GM19240 (cell line): ENCODE measurements around the gene SPIN1.
"Not testable (repeated sequence)": the region's sequence is repeated elsewhere in the genome, so short reads cannot be mapped to it uniquely, and the experiment has no call there.

Source experiments
- DNase-seq: peaks from one replicate; pipeline ENCODE4 v3.0.0; 2011; ENCODE audit warnings: low spot score; ENCODE audit not compliant: insufficient read length

SPIN1 gene

DNA sequence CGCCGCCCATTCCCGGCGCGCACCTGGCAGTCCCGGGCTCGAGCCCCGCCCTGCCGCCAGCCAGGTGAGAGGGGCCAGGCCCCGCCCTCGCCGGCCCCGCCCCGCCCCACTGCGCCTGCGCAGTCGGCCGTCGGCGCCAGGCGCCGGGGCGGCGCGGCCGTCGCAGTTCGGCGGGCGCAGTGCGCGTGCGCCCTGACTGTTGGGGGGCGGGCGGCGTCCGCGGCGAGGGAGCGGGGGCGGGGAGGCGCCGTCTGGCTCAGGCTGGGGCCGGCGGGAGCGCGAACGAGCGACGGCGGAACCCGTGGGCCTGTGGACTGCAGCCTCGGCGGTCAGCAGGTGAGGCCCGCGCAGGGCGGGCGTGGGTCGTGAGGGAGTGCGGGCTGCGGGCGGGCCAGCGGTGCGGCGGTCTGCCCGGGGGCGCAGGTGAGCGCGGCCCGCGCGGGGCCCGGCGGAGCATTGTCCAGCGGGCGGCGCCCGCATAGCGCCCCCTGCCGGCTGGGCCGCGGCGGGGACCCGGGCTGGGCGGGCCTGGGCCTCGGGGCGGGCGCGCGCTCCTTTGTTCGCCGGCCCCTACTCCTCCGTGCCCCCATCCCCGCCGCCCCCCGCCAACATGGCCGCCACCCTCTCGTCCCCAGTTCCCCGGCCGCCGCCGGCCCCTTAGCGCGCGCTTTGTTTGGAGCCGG is at the start of gene SPIN1:
TSS of gene SPIN1 (plus strand) at position 242 of the 683 bp plus-strand sequence. CDS start 38,096 bp downstream, outside the sequence.
- DNase-seq: peak; percentile 83

GRCh38 chr9:88339317-88339716 is 48.9 kb upstream of the SPIN1 start:
- DNase-seq: no peak

DNA sequence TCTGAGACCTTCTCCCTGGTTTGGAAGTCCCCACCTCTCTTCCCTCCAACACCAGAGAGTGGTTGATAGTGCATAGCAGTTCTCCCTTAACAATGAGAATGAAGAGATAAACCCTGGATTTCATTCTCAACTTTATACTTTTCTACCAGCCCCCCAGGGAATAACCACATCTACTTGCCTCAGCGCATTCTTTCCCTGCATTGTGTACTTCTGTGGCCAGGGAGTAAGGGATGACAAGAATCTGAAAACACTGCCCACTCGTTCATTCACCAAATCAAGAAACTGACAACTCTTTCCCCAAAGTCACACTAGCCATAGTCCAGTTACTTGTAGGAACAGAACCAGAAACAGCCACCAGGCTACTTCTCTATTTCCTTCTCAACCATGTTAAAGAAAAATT is 46.0 kb upstream of the SPIN1 start:
- no peak for DNase-seq

DNA sequence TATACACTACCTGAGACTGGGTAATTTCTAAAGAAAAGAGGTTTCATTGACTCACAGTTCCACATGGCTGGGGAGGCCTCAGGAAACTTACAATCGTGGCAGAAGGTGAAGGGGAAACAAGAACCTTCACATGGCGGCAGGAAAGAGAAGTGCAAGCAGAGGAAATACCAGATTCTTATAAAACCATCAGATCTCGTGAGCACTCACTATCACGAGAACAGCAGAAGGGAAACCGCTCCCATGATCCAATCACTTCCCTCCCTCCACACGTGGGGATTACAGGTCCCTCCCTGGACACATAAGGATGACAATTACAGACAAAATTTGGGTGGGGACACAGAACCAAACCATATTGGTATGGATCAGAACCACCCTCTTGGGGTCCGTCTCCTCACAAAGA is 44.2 kb upstream of the SPIN1 start:
- DNase-seq: no peak

DNA sequence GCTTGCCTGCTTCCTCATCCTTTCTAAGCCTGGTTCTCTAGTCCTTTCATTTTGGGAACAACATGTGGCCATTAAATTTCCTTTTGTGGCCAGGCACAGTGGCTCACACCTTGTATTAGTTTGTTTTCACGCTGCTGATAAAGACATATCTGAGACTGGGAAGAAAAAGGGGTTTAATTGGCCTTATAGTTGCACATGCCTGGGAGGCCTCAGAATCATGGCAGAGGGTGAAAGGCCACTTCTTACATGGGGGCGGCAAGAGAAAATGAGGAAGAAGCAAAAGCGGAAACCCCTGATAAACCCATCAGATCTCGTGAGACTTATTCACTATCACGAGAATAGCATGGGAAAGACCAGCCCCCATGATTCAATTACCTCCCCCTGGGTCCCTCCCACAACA is 37.9 kb upstream of the SPIN1 start:
- DNase-seq: not testable (repeated sequence)

GRCh38 chr9:88355166-88355565 is 33.1 kb upstream of the SPIN1 start:
- DNase-seq: no peak

DNA sequence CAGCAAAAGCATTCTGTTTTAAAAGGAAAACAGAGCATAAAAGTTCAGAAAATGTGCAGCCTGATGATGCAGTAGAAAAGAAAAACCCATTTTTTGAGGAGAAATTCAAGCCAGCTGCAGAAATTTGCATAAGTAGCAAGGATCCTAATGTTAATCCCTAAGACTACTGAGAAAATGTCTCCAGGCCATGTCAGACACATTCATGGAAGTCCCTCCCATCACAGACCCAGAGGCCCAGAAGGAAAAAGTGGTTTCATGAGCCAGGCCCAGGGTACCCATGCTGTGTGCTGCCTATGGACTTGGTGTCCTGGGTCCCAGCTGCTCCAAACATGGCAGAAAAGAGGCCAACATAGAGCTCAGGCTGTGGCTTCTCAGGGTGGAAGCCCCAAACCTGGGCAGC is 31.0 kb upstream of the SPIN1 start:
- DNase-seq: not testable (repeated sequence)

DNA sequence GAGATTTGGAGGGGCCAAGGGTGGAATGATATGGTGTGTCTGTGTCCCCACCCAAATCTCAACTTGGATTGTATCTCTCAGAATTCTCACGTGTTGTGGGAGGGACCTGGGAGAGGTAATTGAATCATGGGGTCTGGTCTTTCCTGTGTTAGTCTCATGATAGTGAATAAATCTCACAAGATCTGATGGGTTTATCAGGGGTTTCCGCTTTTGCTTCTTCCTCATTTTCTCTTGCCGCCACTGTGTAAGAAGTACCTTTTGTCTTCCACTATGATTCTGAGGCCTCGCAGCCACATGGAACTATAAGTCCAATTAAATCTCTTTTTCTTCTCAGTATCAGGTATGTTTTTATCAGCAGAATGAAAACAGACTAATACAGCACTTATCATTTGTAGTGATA is 29.5 kb upstream of the SPIN1 start:
- DNase-seq: no peak

- no peak for DNase-seq
Measured at GRCh38 chr9:88359974-88360373, 28.3 kb upstream of the SPIN1 start.

DNA sequence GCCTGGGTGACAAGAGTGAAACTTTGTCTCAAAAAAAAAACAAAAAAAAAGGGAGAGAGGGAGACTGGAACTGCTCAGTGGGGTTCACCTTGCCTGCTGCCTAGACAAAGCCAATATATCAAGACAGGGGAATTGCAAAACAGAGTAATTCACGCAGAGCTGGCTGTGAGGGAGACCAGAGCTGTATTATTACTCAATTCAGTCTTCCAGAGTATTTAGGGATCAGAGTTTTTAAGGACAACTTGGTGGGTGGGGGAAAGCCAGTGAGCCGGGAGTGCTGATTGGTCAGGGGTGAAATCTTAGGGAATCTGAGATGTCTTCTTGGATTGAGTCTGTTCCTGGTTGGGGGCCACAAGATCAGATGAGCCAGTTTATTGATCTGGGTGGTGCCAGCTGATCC is 25.6 kb upstream of the SPIN1 start:
- DNase-seq: no peak

- DNase-seq: no peak
Measured at GRCh38 chr9:88363661-88364060, 24.6 kb upstream of the SPIN1 start.

DNA sequence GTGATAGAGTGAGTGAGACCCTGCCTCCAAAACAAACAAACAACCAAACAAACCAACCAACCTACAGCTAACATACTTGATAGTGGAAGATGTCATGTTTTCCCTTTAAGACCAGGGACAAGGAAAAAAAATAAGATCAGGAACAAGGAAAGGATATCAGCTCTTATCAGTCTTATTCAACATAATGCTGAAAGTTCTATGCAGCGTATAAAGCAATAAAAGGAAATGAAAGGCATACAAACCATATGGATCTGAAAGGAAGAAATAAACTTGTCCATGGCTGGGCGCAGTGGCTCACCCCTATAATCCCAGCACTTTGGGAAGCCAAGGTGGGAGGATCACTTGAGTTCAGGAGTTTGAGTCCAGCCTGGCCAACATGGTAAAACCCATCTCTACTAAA is 23.5 kb upstream of the SPIN1 start:
- no peak for DNase-seq

GRCh38 chr9:88370346-88370745 is 17.9 kb upstream of the SPIN1 start:
- DNase-seq: no peak

DNA sequence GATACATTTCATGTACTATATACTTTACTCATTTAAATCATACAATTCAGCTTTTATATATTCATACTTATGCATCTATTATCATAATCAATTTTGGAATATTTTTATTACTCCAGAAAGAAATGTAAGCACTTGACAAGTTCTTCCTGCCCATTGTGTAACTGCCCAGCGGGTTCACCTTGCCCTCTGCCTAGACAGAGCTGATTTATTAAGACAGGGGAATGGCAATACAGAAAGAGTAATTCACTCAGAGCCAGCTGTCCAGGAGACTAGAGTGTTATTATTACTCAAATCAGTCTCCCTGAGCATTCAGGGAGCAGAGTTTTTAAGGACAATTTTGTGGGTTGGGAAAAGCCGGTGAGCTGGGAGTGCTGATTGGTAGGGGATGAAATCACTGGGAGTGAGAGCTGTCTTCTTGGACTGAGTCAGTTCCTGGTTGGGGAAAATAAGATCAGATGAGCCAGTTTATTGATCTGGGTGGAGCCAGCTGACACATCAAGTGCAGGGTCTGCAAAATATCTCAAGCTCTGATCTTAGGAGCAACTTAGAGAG is 16.1 kb upstream of the SPIN1 start:
- no peak for DNase-seq

DNA sequence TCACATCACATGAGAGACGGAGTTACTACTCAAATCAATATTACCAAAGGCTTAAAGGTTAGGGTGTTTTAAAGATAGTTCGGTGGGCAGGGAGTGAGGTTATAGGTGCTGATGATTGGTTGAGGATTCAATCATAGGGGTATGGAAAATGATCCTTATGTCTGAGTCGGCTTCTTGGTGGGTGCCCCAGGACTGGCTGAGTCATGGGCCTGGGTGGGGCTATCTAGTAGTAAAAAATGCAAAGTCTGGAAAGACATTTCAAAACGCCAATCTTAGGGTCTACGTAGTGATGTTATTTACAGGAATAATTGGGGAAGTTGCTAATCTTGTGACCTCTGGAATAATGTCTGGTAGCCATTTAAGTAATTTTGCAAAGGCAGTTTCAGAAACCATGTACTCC is 15.2 kb upstream of the SPIN1 start:
- DNase-seq: no peak

GRCh38 chr9:88378317-88378716 is 9.9 kb upstream of the SPIN1 start:
- DNase-seq: no peak

DNA sequence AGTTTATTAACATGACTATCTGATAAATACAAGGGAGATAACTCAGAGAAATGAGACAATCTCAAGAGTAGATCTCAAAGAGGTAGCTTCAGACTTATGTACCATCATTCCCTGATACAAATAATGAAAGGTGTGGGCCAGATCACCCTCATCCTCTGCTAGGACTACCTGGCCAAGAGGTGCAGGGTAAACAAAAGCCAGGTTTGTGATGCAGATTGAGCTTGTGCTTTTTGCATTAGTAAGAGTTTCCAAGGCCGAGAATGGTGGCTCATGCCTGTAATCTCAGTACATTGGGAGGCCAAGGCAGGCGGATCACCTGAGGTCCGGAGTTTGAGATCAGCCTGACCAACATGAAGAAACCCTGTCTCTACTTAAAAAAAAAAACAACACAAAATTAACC is 8.9 kb upstream of the SPIN1 start:
- no peak for DNase-seq

DNA sequence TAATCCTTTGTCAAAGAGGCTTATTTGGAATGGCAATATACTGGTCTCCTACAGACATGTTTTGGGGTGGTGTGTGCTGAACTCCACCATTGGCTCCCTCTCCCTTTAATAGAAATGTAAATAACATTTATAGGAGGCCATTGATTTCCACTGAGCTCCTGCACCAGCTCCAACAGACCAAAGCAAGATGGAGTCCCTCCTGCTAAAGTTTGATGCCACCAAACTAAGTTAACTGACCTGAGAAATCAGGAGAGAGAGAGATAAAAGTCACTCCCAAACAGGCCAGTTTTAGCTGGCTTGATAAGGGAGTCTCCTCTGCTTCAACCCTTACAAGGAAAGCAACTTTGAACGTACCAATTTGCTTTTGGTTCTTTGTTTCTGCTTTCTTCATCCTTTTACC is 8.1 kb upstream of the SPIN1 start:
- no peak for DNase-seq

- not testable (repeated sequence) for DNase-seq
Measured at GRCh38 chr9:88381322-88381721, 6.9 kb upstream of the SPIN1 start.

DNA sequence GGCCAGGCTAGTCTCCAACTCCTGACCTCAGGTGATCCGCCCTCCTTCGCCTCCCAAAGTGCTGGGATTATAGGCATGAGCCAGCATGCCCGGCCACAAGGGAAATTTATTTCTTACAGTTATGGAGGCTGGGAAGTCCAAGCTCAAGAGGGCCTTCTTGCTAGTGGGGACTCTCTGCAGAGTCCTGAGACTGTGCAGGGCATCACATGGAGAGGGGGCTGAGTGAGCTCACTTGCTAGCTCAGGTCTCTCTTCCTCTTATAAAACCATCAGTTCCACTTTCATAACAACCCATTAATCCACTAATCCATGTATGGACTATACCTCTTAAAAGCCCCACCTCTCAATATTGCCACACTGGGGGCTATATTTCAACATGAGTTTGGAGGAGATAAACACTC is 5.1 kb upstream of the SPIN1 start:
- DNase-seq: no peak

- not testable (repeated sequence) for DNase-seq
Measured at GRCh38 chr9:88386137-88386536, 2.1 kb upstream of the SPIN1 start.

DNA sequence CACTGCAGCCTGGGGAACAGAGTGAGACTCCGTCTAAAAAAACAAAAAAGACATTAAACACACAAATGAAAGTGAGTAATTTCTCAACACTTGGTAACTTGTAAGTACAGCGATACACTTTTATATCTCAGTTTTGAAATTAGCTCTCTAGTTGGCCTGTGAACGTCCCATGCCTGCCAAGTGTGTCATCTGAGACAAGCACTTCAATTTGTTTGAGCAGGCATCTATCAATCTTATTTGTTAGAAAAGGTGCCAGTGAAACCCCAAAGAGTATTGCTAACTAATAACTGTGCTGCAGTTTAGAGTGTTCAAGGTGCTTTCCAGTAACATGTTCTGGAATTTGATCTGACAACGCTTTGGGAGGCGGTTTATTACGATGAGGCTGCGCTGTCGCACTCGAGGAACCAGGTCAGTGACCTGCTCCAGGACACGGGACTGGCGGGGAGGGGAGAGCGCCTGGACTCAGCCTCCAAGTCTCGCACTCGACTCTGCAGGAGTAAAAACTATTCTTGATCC is 1.1 kb upstream of the SPIN1 start:
- peak; percentile 3 for DNase-seq

DNA sequence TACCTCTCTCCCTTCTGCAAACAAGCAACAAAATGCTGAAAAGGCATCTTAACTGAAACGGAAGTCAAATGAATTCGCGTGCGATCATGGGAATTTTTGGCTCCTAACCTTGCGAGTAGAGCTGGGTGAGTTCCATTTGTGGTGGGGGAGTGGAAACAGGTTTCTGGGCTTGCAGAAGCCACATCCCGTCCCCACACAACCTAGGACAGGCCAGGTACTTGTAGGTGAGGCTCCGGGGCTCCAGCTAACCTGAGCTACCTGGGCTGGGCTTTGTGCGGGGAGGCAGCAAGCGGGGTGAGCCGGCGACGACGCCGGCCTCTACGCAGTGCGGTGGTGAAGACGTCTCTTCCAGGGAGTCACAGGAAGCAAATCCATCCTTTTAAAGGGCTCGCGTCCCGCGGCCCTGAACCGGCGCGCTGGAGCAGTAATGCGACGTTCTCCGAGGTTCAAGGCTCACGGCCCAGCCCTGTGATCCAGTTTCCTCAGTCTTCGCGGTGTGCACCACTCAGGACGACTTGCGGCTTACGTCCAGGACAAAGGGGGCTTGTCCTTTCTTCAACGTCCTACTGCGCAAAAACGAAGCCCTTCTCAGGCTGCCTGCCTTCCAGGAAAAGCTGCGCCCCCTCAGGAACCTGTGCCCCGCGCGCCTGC is 567 bp upstream of the SPIN1 start:
- peak; percentile 10 for DNase-seq
